GM18519 (cell line): ENCODE results near the gene SENP3.

Experiments used
- ATAC-seq: cut with Tn5 transposase; IDR thresholded peaks from one replicate; pipeline ENCODE4 v1.9.1; 2021; ENCODE audit warnings: mild to moderate bottlenecking, moderate library complexity; ENCODE audit not compliant: unreplicated experiment, low FRiP score

Gene SENP3

DNA sequence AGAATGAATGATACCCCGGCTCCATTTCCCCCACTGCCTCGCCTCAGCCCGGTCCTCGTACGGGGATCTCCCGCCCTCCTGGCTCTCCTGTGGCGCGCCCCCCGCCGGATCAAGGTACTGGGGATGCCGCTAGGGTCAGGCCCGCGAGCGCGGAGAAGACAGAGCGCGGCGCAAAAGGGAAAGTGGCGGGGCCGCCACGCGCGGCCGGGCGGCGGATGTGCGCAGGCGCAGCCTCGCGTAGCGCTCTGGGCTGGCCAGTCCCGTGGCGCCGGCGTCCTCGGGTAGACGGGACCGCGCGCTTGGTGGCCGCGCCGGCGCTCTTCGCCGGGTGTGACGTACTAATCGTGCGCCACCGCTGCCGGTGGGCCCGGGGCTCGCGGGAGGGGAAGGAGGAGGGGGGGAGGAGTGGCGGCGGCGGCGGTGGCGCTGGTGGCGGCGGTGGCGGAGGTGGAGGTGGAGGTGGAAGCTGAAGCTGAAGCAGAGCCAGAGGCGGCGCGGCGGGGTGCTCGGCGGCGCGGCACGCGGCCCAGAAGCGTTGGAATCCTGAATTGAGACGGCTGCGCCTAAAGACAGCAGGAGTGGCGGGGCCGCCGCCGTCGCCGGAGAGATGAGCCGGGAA, at the start of gene SENP3:
SENP3 (plus strand) TSS at position 331 of the 619 bp plus-strand sequence. CDS start 1,158 bp downstream, outside the sequence.
- peak; percentile 59 for ATAC-seq

DNA sequence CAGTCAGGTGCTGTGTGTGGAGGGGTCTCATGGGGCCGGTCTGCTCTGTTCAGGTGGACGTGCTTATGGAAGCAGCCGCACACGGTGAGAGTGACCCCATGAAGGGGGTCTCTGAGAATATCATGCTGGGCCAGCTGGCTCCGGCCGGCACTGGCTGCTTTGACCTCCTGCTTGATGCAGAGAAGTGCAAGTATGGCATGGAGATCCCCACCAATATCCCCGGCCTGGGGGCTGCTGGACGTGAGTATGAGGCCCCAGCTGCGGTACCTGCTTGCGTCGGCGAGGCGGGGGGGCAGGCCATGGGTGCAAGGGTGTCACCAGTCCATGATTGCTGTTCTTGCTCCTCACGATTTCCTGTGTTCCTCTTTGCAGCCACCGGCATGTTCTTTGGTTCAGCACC, 49.6 kb upstream of the SENP3 start:
- no peak for ATAC-seq

DNA sequence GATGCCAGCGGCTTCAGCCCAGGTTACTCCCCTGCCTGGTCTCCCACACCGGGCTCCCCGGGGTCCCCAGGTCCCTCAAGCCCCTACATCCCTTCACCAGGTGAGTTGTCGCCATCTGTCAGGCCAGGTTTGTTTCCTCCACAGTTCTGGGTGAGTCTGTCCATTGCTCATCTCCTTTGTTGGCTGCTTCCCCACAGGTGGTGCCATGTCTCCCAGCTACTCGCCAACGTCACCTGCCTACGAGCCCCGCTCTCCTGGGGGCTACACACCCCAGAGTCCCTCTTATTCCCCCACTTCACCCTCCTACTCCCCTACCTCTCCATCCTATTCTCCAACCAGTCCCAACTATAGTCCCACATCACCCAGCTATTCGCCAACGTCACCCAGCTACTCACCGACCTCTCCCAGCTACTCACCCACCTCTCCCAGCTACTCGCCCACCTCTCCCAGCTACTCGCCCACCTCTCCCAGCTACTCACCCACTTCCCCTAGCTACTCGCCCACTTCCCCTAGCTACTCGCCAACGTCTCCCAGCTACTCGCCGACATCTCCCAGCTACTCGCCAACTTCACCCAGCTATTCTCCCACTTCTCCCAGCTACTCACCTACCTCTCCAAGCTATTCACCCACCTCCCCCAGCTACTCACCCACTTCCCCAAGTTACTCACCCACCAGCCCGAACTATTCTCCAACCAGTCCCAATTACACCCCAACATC, 48.7 kb upstream of the SENP3 start:
- ATAC-seq: no peak

DNA sequence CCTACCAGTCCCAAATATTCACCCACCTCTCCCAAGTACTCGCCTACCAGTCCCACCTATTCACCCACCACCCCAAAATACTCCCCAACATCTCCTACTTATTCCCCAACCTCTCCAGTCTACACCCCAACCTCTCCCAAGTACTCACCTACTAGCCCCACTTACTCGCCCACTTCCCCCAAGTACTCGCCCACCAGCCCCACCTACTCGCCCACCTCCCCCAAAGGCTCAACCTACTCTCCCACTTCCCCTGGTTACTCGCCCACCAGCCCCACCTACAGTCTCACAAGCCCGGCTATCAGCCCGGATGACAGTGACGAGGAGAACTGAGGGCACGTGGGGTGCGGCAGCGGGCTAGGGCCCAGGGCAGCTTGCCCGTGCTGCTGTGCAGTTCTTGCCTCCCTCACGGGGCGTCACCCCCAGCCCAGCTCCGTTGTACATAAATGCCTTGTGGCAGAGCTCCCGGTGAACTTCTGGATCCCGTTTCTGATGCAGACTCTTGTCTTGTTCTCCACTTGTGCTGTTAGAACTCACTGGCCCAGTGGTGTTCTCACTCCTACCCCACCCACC, 47.8 kb upstream of the SENP3 start:
- ATAC-seq: no peak

DNA sequence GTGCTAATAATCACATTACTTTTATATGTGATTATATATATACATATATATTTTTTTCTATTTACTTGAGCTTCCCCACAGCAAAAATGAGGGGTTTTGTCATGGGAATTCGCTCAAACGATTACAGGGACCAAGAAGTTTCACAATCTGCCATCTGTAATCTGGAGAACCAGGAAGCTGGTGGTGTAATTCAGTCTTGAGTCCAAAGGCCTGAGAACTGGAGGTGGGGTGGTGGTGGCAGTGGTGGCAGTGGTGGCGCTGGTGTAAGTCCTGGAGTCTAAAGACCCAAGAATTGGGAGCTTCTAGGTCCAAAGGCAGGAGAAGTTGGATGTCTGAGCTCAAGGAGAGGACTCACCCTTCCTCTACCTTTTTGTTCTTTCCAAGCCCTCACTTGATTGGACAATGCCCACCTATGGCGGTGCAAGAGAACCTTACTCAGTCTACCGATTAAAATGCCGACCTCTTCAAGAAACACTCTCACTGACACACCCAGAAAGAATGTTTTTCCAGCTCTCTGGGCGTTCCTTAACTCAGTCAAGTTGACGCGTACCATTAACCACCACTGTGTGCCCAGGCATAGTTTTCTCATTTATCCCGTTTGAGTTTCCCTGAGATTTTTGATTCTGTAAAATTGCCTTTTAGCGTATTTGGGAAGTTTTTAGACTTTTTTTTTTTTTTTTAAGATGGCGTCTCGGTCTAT, 45.7 kb upstream of the SENP3 start:
- ATAC-seq: no peak

DNA sequence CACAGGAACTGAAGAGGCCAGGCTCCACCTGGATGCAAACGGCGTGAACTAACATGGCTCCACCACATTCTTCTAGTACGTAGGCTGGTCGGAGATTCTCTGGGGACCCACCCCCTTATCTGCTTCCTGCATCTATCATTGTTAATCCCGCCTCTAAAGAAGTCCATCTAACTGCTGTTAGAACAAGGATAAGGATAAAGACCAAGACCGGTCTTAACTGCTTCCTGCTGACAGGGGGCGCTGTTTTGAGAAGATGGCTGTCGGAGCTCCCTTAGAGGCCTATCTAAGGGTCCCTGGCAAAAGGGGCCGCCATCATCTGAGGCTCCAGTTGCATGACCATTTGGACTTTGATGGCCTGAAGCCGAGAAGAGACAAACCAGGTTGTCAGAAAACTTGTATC, 38.7 kb upstream of the SENP3 start:
- ATAC-seq: no peak

DNA sequence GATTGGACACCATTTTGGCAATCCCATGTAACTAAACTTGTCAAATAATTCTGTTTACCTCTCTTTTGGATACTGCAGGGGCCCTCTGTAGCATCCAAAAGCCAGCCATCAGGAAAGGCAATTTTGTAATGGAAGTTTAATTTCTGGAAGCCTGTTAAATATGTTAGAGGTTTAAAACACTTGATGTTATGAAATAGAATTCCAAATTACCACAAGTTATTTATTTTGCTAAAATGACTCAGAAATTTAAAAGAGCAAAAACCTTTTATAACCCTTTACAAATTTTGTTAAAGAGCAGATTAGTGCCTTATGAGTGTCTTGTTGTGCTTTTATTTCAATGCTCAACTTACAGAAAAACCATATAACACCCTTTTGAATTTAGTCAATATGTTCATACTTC, 32.9 kb upstream of the SENP3 start:
- ATAC-seq: no peak

DNA sequence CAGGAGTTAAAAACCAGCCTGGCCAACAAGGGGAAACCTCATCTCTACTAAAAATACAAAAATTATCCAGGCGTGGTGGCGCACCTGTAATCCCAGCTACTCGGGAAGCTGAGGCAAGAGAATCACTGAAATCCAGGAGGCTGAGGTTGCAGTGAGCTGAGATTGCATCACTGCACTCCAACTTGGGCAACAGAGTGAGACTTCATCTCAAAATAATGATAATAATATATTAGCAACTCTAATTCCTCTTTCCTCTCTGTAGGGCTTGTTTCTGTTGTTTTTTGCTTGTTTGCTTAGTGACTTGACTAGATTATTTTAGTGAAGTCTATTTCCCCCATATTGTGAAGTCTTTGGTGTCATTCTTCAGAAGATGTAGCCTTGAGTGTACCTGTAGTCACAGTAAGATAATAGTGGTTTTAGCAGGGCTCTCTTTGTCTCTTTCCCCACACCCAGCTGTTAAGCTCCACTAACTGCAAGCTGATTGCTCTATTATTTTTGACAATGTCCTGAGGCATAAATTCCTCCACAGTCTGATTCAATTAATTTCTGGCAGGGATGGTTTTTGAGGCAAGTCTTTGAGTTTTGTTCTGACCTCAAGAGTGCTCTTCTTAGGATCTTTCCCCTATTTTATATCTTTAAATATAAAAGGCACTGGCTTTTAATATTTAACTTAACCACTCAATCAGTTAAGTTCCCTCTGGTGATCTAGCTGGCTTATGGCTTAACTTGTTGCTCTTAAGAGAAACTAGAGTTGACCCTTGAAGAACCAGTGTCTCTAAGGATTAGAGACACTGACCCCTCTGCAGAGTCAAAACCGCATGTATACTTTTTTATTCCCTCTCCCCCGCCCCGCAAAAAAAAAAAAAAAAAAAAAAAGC, 31.5 kb upstream of the SENP3 start:
- ATAC-seq: no peak

DNA sequence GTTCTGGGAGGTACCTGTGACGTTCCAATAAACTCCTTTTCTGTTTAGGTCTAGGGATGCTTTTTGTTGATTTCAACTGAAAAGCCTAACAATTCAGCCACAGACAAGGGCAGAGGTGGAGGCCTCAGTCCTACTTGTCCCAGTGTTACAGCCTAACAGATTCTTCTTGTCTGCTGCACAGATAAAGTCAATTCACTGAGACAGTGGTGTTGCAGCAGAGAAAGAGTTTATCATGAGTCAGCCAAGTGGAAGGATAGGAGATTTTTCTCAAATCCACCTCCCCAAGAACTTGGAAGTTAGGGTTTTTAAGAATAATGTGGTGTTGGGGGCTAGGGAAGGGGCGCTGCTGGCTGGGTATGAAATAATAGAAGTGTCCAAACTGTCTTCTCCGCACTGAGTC, 23.7 kb upstream of the SENP3 start:
- no peak for ATAC-seq

DNA sequence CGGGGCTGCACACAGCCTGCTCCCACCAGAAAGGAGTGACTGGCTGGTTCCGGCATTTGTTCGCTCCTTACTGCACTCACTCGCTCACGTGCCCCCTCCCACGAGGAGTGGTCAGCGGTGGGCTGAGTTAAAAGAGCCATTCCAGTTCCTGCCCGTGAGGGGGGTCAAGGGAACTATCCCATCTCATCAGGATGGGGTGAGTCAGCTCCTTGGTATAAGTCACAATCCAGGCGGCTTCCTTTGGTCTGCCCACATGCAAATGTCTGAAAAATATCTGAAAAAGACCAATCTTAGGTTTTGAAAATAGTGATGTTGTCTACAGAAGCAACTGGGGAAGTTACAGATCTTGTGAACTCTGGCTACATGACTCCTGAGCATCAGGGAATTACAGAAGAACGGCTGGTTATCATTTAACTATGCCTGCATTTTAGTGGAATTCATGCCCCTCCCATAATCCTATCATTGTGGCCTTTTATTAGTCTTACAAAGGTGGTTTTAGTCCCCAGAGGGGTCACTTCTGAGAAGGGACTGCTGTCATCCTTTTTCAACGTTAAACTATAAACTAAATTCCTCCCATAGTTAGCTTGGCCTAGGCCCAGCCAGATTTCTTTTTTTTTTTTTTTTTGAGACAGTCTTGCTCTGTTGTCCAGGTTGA, 22.7 kb upstream of the SENP3 start:
- no peak for ATAC-seq

DNA sequence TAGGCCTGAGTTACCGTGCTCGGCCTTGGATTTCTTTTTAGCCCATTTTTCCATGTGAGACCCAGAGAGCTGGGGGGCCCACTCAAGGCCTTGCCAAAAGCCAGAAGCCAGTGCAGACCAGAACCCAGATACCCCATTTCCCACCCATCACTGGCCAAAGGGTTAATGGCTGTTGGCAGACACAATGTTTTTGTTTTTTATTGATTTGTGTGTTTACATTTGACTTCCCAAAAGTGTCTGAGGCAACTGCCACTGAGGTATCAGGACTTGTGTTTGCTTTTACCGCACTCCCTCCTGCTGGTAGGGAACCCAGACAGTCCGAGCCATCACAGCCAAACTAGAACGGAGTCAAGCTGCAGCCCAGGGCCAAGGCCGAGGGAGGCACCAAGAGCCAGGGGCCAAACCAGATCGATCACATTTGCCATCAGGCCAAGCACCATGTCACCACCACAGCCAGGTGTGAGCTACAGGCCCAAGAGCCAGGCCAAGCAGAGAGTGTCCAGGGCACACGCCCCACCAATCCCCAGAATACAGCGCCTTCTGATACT, 20.6 kb upstream of the SENP3 start:
- no peak for ATAC-seq

DNA sequence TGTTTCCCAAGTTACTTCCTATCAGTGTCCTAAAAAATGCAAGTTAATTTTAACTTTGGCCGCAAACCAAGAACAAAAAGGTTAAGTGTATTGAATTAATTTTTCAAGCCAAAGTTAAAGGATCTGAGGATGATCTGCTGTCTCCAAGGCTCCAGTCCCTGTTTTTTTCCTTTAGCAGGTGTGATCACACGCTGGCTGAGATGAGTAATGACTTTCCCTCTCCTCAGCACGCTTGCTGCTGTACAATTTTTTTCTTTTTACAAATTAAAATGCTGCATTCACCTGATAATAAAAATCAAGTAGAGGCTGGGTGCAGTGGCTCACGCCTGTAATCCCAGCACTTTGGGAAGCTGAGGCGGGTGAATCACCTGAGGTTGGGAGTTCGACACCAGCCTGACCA, 16.8 kb upstream of the SENP3 start:
- no peak for ATAC-seq

DNA sequence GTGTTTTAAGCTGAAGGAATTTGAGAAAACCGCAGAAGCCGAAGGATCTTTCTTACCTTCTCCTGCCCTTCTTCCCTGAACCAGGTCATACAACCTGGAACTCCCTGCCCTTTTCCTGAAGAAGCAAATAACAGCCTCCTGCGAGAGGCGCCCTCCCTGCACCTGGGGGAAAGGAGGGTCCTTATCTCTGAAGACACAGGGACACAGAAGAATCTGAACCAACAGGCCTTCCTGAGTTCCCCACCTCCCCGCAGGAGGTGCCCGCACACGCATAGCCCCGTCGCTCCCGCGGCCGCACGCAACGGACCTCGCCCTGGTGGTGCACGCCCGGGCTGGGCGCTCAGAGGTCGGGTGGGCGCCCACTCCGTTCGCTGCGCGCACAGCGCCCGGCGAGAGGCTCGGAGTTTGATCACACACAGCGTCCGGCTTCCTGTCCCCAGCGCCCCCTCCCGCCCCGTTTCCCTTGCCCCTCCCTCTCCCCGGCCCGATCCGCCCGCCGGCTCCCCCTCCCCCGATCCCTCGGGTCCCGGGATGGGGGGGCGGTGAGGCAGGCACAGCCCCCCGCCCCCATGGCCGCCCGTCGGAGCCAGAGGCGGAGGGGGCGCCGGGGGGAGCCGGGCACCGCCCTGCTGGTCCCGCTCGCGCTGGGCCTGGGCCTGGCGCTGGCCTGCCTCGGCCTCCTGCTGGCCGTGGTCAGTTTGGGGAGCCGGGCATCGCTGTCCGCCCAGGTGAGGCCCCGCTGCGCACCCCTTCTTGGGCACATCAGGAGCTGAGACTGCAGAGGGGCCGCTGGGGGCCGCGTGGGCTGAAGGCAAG, 12.9 kb upstream of the SENP3 start, which contains the start of gene TNFSF12:
TNFSF12 (plus strand) TSS at position 474 of the 816 bp plus-strand sequence; CDS start at position 570, 96 bp downstream.
- ATAC-seq: no peak

DNA sequence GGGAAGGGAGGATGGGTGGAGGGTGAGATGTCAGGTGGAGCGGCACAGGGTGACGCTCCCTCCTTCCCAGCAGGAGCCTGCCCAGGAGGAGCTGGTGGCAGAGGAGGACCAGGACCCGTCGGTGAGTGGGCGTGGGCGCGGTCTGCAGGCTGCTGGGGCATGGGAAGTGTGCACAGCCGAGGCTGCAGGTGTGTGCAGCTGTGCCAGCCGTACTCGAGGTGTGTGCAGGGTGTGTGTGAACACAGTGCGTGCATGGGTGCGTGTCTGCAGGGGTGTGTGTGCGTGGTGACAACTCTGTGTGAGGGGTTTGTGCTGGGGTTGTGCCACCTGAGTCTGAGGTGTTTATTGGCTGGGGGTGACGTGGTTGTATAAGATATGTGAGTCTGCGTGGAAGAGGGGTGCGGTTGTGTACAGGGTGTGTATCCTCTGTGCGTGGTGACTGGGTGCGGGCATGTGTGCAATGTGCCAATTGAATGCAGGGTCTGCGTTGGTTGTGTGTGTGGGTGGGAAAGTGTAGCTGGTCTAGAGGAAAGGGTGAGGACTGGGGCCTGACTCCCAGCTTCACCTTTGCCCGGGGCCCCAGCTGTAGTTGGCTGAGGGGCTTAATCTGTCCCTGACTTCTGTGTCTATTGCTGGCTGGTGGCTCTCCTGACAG, 12.2 kb upstream of the SENP3 start:
- ATAC-seq: no peak

DNA sequence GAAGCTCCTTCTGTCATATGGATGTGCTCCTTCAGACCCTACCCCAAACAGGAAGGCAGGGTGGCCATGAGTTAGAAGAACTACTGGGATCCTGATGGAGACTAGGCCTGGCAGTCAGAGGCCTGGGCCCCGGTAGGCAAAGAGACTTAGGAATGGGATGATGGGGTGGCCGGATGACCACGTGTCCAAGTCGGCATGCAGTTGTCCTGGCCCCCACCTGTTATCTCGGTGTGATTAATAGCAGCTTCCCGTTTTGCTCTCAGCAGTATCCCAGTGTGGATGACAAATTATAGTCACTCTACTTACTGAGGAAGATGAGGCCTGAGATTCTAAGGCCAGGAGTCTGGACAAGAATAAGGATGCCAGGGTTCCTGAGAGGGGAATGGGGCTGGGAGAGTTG, 11.4 kb upstream of the SENP3 start:
- ATAC-seq: no peak

DNA sequence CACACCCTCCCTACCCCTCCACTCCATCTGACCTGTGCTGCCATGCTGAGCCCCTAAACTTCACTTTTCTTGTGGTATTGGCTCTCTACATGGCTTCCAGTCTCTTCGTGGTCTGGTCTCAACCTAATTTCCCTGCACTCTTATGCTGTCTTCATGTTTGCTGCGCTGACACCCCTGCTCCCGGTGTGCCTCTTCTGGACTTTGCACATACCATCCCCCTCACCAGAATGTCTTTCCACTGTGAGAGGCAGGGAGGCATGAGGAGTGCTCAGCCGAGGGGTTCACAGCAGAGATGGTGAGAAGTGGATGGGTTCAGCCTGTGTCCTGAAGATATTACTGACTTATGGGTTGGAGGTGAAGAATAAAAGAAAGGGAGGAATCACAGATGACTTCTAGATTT, 10.3 kb upstream of the SENP3 start:
- ATAC-seq: no peak

DNA sequence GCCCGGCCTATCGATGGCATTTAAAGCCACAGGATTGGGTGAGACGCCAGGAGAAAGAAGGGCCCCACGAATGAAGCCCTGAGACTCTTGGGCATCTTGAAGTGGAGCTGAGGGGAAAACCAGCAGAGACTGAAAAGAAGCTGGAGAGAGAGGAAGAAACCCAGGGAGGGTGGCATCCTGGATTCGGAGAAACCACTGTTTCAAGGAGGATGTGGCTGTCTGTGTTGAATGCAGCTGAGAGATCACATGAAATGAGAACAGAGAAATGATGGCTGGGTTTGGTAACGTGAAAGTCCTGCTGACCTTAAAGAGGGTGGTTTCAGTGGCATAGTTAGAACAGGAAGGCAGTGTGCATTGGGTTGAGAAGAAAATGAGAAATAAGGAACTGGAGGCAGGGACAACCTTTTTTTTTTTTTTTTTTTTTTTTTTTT, 9.1 kb upstream of the SENP3 start:
- no peak for ATAC-seq

DNA sequence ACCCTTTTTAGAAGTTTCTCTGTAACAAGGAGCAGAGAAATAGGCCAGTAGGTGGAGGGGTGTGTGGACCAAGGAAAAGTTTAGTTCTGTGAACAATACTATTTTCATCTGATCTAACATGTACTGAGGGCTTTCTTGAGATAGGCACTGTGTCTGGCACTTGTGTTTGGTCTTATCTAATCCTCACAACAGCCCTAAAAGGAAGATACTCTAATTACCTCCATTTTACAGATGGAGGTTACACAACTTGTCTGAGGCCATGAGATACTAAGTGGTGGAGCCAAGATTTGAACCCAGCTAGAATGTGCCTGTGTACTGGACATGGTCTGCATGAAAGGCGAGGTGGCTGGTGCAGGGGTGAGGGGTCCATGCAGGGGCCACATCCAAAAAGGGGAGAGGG, 8.4 kb upstream of the SENP3 start:
- no peak for ATAC-seq
